ENCODE measurements around the gene AIF1. TPM values are rescaled to one million over a fixed set of nuclear protein-coding genes. Genes with fewer than 3 reads are reported as not detected.
A peak's percentile ranks its signal among the peaks of the same experiment; 100 is the strongest.

AIF1 gene
- polyA plus RNA-seq, 1 donor, result 60.5 TPM

GRCh38 chr6:31617010-31617409 lies 2.0 kb downstream of the AIF1 start:
- DNase-seq, result no peak

- peak; percentile 98 for DNase-seq
Measured at GRCh38 chr6:31619805-31620585, 5.0 kb downstream of the AIF1 start.

- DNase-seq, result peak; percentile 69
Measured at GRCh38 chr6:31620586-31621319, 5.7 kb downstream of the AIF1 start, which contains the start of gene PRRC2A. TSS of gene PRRC2A (plus strand) at chr6:31620715. CDS start at chr6:31622790, 2,075 bp downstream.

- DNase-seq, result no peak
Measured at GRCh38 chr6:31621320-31621939, 6.4 kb downstream of the AIF1 start.

- no peak for DNase-seq
Measured at GRCh38 chr6:31621991-31622390, 7.0 kb downstream of the AIF1 start.

GRCh38 chr6:31622684-31623091 lies 7.7 kb downstream of the AIF1 start:
- DNase-seq, result no peak

GRCh38 chr6:31624070-31624469 lies 9.0 kb downstream of the AIF1 start:
- DNase-seq, result no peak

GRCh38 chr6:31626952-31627351 lies 11.9 kb downstream of the AIF1 start:
- no peak for DNase-seq

- DNase-seq, result no peak
Measured at GRCh38 chr6:31627690-31628287, 12.8 kb downstream of the AIF1 start.

- no peak for DNase-seq
Measured at GRCh38 chr6:31629014-31629413, 14.0 kb downstream of the AIF1 start.

- no peak for DNase-seq
Measured at GRCh38 chr6:31630177-31630934, 15.3 kb downstream of the AIF1 start.

- DNase-seq, result no peak
Measured at GRCh38 chr6:31631209-31631608, 16.2 kb downstream of the AIF1 start.

- DNase-seq, result no peak
Measured at GRCh38 chr6:31631681-31632278, 16.7 kb downstream of the AIF1 start.

- DNase-seq, result no peak
Measured at GRCh38 chr6:31632279-31632946, 17.4 kb downstream of the AIF1 start.

GRCh38 chr6:31633447-31633846 lies 18.4 kb downstream of the AIF1 start:
- no peak for DNase-seq

- DNase-seq, result no peak
Measured at GRCh38 chr6:31634131-31634530, 19.1 kb downstream of the AIF1 start.

- DNase-seq, result no peak
Measured at GRCh38 chr6:31634969-31635575, 20.0 kb downstream of the AIF1 start.

- DNase-seq, result no peak
Measured at GRCh38 chr6:31636698-31637596, 21.9 kb downstream of the AIF1 start.

GRCh38 chr6:31639043-31639442 lies 24.0 kb downstream of the AIF1 start:
- no peak for DNase-seq

Measured in left kidney (tissue), 2 donors.